Neural crest cell (in vitro differentiated cells): ENCODE data around the gene XRCC1. TPM values are rescaled to one million over a fixed set of nuclear protein-coding genes. Genes with fewer than 3 reads are reported as not detected.
"Not testable (repeated sequence)": the region's sequence is repeated elsewhere in the genome, so short reads cannot be mapped to it uniquely, and the experiment has no call there.

Experiments used
- DNase-seq: peaks from one replicate; pipeline ENCODE4 v3.0.0; 2021; ENCODE audit warnings: low read depth, mixed read lengths, low spot score
- H3K27ac Mint-ChIP-seq: one replicate; pipeline ENCODE4 v1.8.0; 2021; ENCODE audit warnings: mild to moderate bottlenecking, mixed read lengths; ENCODE audit not compliant: unreplicated experiment
- H3K27me3 Mint-ChIP-seq: 2 replicates; pipeline ENCODE4 v1.8.0; 2021; ENCODE audit warnings: low read depth, mild to moderate bottlenecking, mixed read lengths
- H3K36me3 Mint-ChIP-seq: 2 replicates; pipeline ENCODE4 v1.8.0; 2021; ENCODE audit warnings: low read depth, mild to moderate bottlenecking, mixed read lengths
- H3K4me1 Mint-ChIP-seq: 2 replicates; pipeline ENCODE4 v1.8.0; 2021; ENCODE audit warnings: mixed read lengths
- H3K4me3 Mint-ChIP-seq: one replicate; pipeline ENCODE4 v1.8.0; 2021; ENCODE audit warnings: mild to moderate bottlenecking, mixed read lengths
- H3K9me3 Mint-ChIP-seq: 2 replicates; pipeline ENCODE4 v1.8.0; 2021; ENCODE audit warnings: mixed read lengths
- CTCF ChIP-seq: fragments of 200-600 bp; sonication (generic); conservative IDR thresholded peaks from 2 replicates; pipeline ENCODE4 v1.5.0; 2021; ENCODE audit warnings: antibody characterized with exemption, mild to moderate bottlenecking
- total RNA-seq: library from RNA; stranded (reverse); gene quantifications from 2 replicates; pipeline ENCODE4 v1.2.1, GENCODE V29; 2021

The XRCC1 gene
- total RNA-seq, 1 donor from 2014 or later: 79.4 TPM

GRCh38 chr19:43522929-43523328 is 52.4 kb downstream of the XRCC1 start:
- H3K4me3 Mint-ChIP-seq: peak overlapping the region; percentile 10
- H3K36me3 Mint-ChIP-seq: peaks cover 3% of the 10 kb centered on the region
- peaks cover 3% of the 10 kb centered on the region for H3K27me3 Mint-ChIP-seq
- no peak for DNase-seq
- no peak overlapping the region for H3K27ac Mint-ChIP-seq
- no peaks in the 10 kb centered on the region for H3K9me3 Mint-ChIP-seq
- H3K4me1 Mint-ChIP-seq: peaks cover 32% of the 10 kb centered on the region
- TF ChIP-seq CTCF: no peak

GRCh38 chr19:43519436-43520088 is 55.8 kb downstream of the XRCC1 start:
- peaks cover 3% of the 10 kb centered on the region for H3K36me3 Mint-ChIP-seq
- peak; percentile 81 for DNase-seq
- peaks cover 5% of the 10 kb centered on the region for H3K4me1 Mint-ChIP-seq
- no peaks in the 10 kb centered on the region for H3K27me3 Mint-ChIP-seq
- H3K4me3 Mint-ChIP-seq: peak overlapping the region; percentile 1
- TF ChIP-seq CTCF: peak; percentile 99
- H3K9me3 Mint-ChIP-seq: no peaks in the 10 kb centered on the region
- H3K27ac Mint-ChIP-seq: no peak overlapping the region

GRCh38 chr19:43518051-43518450 is 57.3 kb downstream of the XRCC1 start:
- TF ChIP-seq CTCF: no peak
- H3K27ac Mint-ChIP-seq: no peak overlapping the region

GRCh38 chr19:43512399-43512798 is 62.9 kb downstream of the XRCC1 start:
- not testable (repeated sequence) for H3K4me3 Mint-ChIP-seq, H3K27ac Mint-ChIP-seq, H3K27me3 Mint-ChIP-seq, H3K9me3 Mint-ChIP-seq, H3K4me1 Mint-ChIP-seq, DNase-seq, H3K36me3 Mint-ChIP-seq

More at GRCh38 chr19:43518051-43518450, 57.3 kb downstream of the XRCC1 start:
- Mint-ChIP-seq H3K4me1 (peaks cover 5% of the 10 kb centered on the region), H3K4me3 (no peak overlapping the region), H3K36me3 (peaks cover 6% of the 10 kb centered on the region), H3K27me3 (no peaks in the 10 kb centered on the region), H3K9me3 (no peaks in the 10 kb centered on the region)
- DNase-seq: no peak

- no peaks in the 10 kb centered on the region for H3K9me3 Mint-ChIP-seq
- no peak for DNase-seq
- no peaks in the 10 kb centered on the region for H3K27me3 Mint-ChIP-seq
- peaks cover 8% of the 10 kb centered on the region for H3K36me3 Mint-ChIP-seq
- no peak for TF ChIP-seq CTCF
- H3K4me3 Mint-ChIP-seq: no peak overlapping the region
- no peaks in the 10 kb centered on the region for H3K4me1 Mint-ChIP-seq
- H3K27ac Mint-ChIP-seq: no peak overlapping the region
Measured at GRCh38 chr19:43511324-43511723, 64.0 kb downstream of the XRCC1 start.

- DNase-seq: no peak
- Mint-ChIP-seq H3K4me3 (no peak overlapping the region), H3K27ac (no peak overlapping the region), H3K4me1 (no peaks in the 10 kb centered on the region), H3K27me3 (no peaks in the 10 kb centered on the region), H3K9me3 (no peaks in the 10 kb centered on the region), H3K36me3 (peaks cover 8% of the 10 kb centered on the region)
- TF ChIP-seq CTCF: no peak
Measured at GRCh38 chr19:43510713-43511112, 64.6 kb downstream of the XRCC1 start.
